CD8-positive, alpha-beta memory T cell (primary cell): Measurements from ENCODE around the gene MILR1. TPM values are rescaled to one million over a fixed set of nuclear protein-coding genes. Genes with fewer than 3 reads are reported as not detected.
"Not testable (repeated sequence)": the region's sequence is repeated elsewhere in the genome, so short reads cannot be mapped to it uniquely, and the experiment has no call there.

Experiments used
- CTCF ChIA-PET: fragments of 350-600 bp; sonication (Branson Sonifier 250); formaldehyde crosslinking; loops from one replicate; lab custom pipeline; 2021; ENCODE audit warnings: antibody characterized with exemption; lab: Charles Lee
- POLR2A ChIA-PET: fragments of 350-600 bp; sonication (Branson Sonifier 250); formaldehyde crosslinking; loops from one replicate; lab custom pipeline; 2021; ENCODE audit warnings: antibody characterized with exemption; lab: Charles Lee
- DNase-seq, 5 donors: peaks; one replicate each; pipeline versions ENCODE4 v3.0.0 to v3.0.0-alpha.2; 2020 to 2022; ENCODE audit warnings: mixed read lengths in 1 of 5
- H3K27ac ChIP-seq: one replicate; pipeline ENCODE4 v1.7.0; 2013; ENCODE audit warnings: low read depth, mild to moderate bottlenecking, low read length, moderate library complexity
- H3K27me3 ChIP-seq: 2 replicates; pipeline ENCODE4 v1.7.0; 2013; ENCODE audit warnings: low read length, mild to moderate bottlenecking; ENCODE audit not compliant: insufficient read depth, poor library complexity, severe bottlenecking
- H3K36me3 ChIP-seq: 2 replicates; pipeline ENCODE4 v1.7.0; 2013; ENCODE audit warnings: mild to moderate bottlenecking, low read length, moderate library complexity; ENCODE audit not compliant: insufficient read depth
- H3K4me1 ChIP-seq: 2 replicates; pipeline ENCODE4 v1.7.0; 2013; ENCODE audit warnings: mild to moderate bottlenecking, low read length, moderate library complexity; ENCODE audit not compliant: insufficient read depth
- H3K4me3 ChIP-seq: 2 replicates; pipeline ENCODE4 v1.7.0; 2013; ENCODE audit warnings: mild to moderate bottlenecking, low read length
- H3K9me3 ChIP-seq: 2 replicates; pipeline ENCODE4 v1.7.0; 2013; ENCODE audit warnings: mild to moderate bottlenecking, low read length
- H3K27ac Mint-ChIP-seq, 8 donors: one replicate each; pipeline ENCODE4 v1.8.0; 2020 to 2021; ENCODE audit warnings: mixed read lengths in 8 of 8, mild to moderate bottlenecking in 6 of 8, inconsistent platforms in 3 of 8, moderate library complexity in 3 of 8
- H3K27me3 Mint-ChIP-seq, 2 donors: one replicate each; pipeline ENCODE4 v1.8.0; 2020 to 2021; ENCODE audit warnings: mixed read lengths in 2 of 2, mild to moderate bottlenecking in 1 of 2, moderate library complexity in 1 of 2
- H3K36me3 Mint-ChIP-seq, 3 donors: one replicate each; pipeline ENCODE4 v1.8.0; 2020 to 2021; ENCODE audit warnings: mixed read lengths in 3 of 3, inconsistent platforms in 1 of 3, mild to moderate bottlenecking in 1 of 3
- H3K4me1 Mint-ChIP-seq, 3 donors: one replicate each; pipeline ENCODE4 v1.8.0; 2020 to 2021; ENCODE audit warnings: mixed read lengths in 3 of 3, inconsistent platforms in 1 of 3, mild to moderate bottlenecking in 1 of 3
- H3K4me3 Mint-ChIP-seq, 7 donors: one replicate each; pipeline ENCODE4 v1.8.0; 2020 to 2021; ENCODE audit warnings: mixed read lengths in 7 of 7, mild to moderate bottlenecking in 6 of 7, moderate library complexity in 4 of 7, inconsistent platforms in 2 of 7
- H3K9me3 Mint-ChIP-seq, 5 donors: one replicate each; pipeline ENCODE4 v1.8.0; 2020 to 2022; ENCODE audit warnings: mixed read lengths in 5 of 5, mild to moderate bottlenecking in 3 of 5, moderate library complexity in 2 of 5, inconsistent platforms in 1 of 5
- polyA plus RNA-seq: library from polyadenylated mRNA; unstranded; fragments of 300-500 nt; fragmentation: Illumina TruSeq; gene quantifications from one replicate; pipeline ENCODE4 v1.2.3, GENCODE V29; 2021
- total RNA-seq, 2 experiments: library from RNA; stranded (reverse); gene quantifications; one replicate each; pipeline ENCODE4 v1.2.3, GENCODE V29; 2021

The MILR1 gene
- total and polyA plus RNA-seq, 3 experiments from 2014 or later, result 0.66 to 0.69 TPM; not detected in 1

GRCh38 chr17:64460955-64461354 lies 12.0 kb downstream of the MILR1 start:
- peaks cover 13% of the 10 kb centered on the region for H3K4me1 ChIP-seq
- POLR2A ChIA-PET, result no interaction called here

GRCh38 chr17:64461788-64462187 lies 12.9 kb downstream of the MILR1 start:
- Mint-ChIP-seq H3K9me3 (no peaks in the 10 kb centered on the region), H3K36me3 (no peaks in the 10 kb centered on the region), H3K4me3 (no peak overlapping the region), H3K4me1 (peaks cover under 1 to 7% (median 4%) of the 10 kb centered on the region in 3 donors), H3K27ac (peak overlapping the region in 1 of 8 donors; percentile 77), H3K27me3 (peaks cover 6 to 28% of the 10 kb centered on the region in 2 donors)
- CTCF ChIA-PET, result no interaction called here
- Histone ChIP-seq H3K9me3 (no peaks in the 10 kb centered on the region), H3K27ac (no peak overlapping the region), H3K4me1 (peaks cover 6% of the 10 kb centered on the region), H3K27me3 (no peaks in the 10 kb centered on the region), H3K36me3 (no peaks in the 10 kb centered on the region), H3K4me3 (no peak overlapping the region)
- DNase-seq, result no peak
- POLR2A ChIA-PET, result no interaction called here

More at GRCh38 chr17:64460955-64461354, 12.0 kb downstream of the MILR1 start:
- no peak overlapping the region for H3K27ac Mint-ChIP-seq
- CTCF ChIA-PET, result no interaction called here
- no peaks in the 10 kb centered on the region for H3K27me3 ChIP-seq
- H3K9me3 Mint-ChIP-seq, result no peaks in the 10 kb centered on the region
- no peaks in the 10 kb centered on the region for H3K36me3 ChIP-seq
- H3K4me3 ChIP-seq, result no peak overlapping the region
- no peaks in the 10 kb centered on the region for H3K36me3 Mint-ChIP-seq
- no peak overlapping the region for H3K4me3 Mint-ChIP-seq
- no peak for DNase-seq
- H3K9me3 ChIP-seq, result no peaks in the 10 kb centered on the region
- peaks cover 9 to 13% (median 11%) of the 10 kb centered on the region in 3 donors for H3K4me1 Mint-ChIP-seq
- H3K27ac ChIP-seq, result no peak overlapping the region
- H3K27me3 Mint-ChIP-seq, result peaks cover 4 to 21% of the 10 kb centered on the region in 2 donors

GRCh38 chr17:64466019-64466735 lies 17.3 kb downstream of the MILR1 start:
- Histone ChIP-seq H3K4me1 (no peaks in the 10 kb centered on the region), H3K27me3 (no peaks in the 10 kb centered on the region), H3K4me3 (no peak overlapping the region), H3K27ac (no peak overlapping the region), H3K9me3 (no peaks in the 10 kb centered on the region), H3K36me3 (no peaks in the 10 kb centered on the region)
- H3K4me3 Mint-ChIP-seq, result no peak overlapping the region
- H3K27me3 Mint-ChIP-seq, result peaks cover 9 to 25% of the 10 kb centered on the region in 2 donors
- H3K36me3 Mint-ChIP-seq, result no peaks in the 10 kb centered on the region
- no peaks in the 10 kb centered on the region for H3K9me3 Mint-ChIP-seq
- CTCF ChIA-PET, result no interaction called here
- POLR2A ChIA-PET, result no interaction called here
- DNase-seq, result no peak
- H3K27ac Mint-ChIP-seq, result no peak overlapping the region
- no peaks in the 10 kb centered on the region for H3K4me1 Mint-ChIP-seq

- H3K27ac ChIP-seq, H3K4me1 ChIP-seq, H3K4me1 Mint-ChIP-seq, H3K27me3 ChIP-seq, POLR2A ChIA-PET, H3K4me3 Mint-ChIP-seq, CTCF ChIA-PET, H3K9me3 Mint-ChIP-seq, DNase-seq, H3K4me3 ChIP-seq, H3K9me3 ChIP-seq, H3K36me3 ChIP-seq, H3K36me3 Mint-ChIP-seq, H3K27ac Mint-ChIP-seq: not testable (repeated sequence)
- peaks cover 9 to 22% of the 10 kb centered on the region in 2 donors for H3K27me3 Mint-ChIP-seq
Measured at GRCh38 chr17:64466834-64467233, 17.9 kb downstream of the MILR1 start.

- H3K4me1 ChIP-seq, result no peaks in the 10 kb centered on the region
- H3K9me3 Mint-ChIP-seq, result no peaks in the 10 kb centered on the region
- no peaks in the 10 kb centered on the region for H3K4me1 Mint-ChIP-seq
- CTCF ChIA-PET, result interaction anchor here (0.7 kb wide), 1 partner anchor 266 kb away, joined by 3 read pairs; no protein-coding TSS in a partner anchor
- H3K27me3 ChIP-seq, result no peaks in the 10 kb centered on the region
- POLR2A ChIA-PET, result no interaction called here
- DNase-seq, result no peak
- no peak overlapping the region for H3K27ac ChIP-seq
- no peak overlapping the region for H3K4me3 ChIP-seq
- H3K4me3 Mint-ChIP-seq, result no peak overlapping the region
- H3K36me3 Mint-ChIP-seq, result no peaks in the 10 kb centered on the region
- H3K9me3 ChIP-seq, result no peaks in the 10 kb centered on the region
- no peaks in the 10 kb centered on the region for H3K36me3 ChIP-seq
- no peak overlapping the region for H3K27ac Mint-ChIP-seq
- peaks cover 6 to 10% of the 10 kb centered on the region in 2 donors for H3K27me3 Mint-ChIP-seq
Measured at GRCh38 chr17:64470625-64471024, 21.7 kb downstream of the MILR1 start.

- peaks cover 0 to under 1% (median 0%) of the 10 kb centered on the region in 3 donors for H3K36me3 Mint-ChIP-seq
- H3K4me1 Mint-ChIP-seq, result no peaks in the 10 kb centered on the region
- CTCF ChIA-PET, result no interaction called here
- no peak overlapping the region for H3K4me3 ChIP-seq
- POLR2A ChIA-PET, result no interaction called here
- no peak overlapping the region for H3K4me3 Mint-ChIP-seq
- no peaks in the 10 kb centered on the region for H3K36me3 ChIP-seq
- DNase-seq, result no peak
- H3K4me1 ChIP-seq, result no peaks in the 10 kb centered on the region
- H3K27me3 Mint-ChIP-seq, result peaks cover 2 to 6% of the 10 kb centered on the region in 2 donors
- H3K9me3 ChIP-seq, result no peaks in the 10 kb centered on the region
- H3K27ac Mint-ChIP-seq, result peak overlapping the region in 1 of 8 donors; percentile 40
- H3K9me3 Mint-ChIP-seq, result no peaks in the 10 kb centered on the region
- H3K27ac ChIP-seq, result no peak overlapping the region
- H3K27me3 ChIP-seq, result no peaks in the 10 kb centered on the region
Measured at GRCh38 chr17:64471440-64471839, 22.5 kb downstream of the MILR1 start.

GRCh38 chr17:64472564-64472963 lies 23.6 kb downstream of the MILR1 start:
- Histone ChIP-seq H3K27ac (no peak overlapping the region), H3K4me3 (no peak overlapping the region), H3K4me1 (no peaks in the 10 kb centered on the region), H3K36me3 (no peaks in the 10 kb centered on the region), H3K9me3 (no peaks in the 10 kb centered on the region), H3K27me3 (no peaks in the 10 kb centered on the region)
- ChIA-PET CTCF (no interaction called here), POLR2A (no interaction called here)
- no peak for DNase-seq
- Mint-ChIP-seq H3K4me3 (no peak overlapping the region), H3K36me3 (peaks cover 0 to 8% (median 0%) of the 10 kb centered on the region in 3 donors), H3K27ac (peak overlapping the region in 1 of 8 donors; percentile 66), H3K4me1 (peaks cover 0 to 2% (median 0%) of the 10 kb centered on the region in 3 donors), H3K9me3 (no peaks in the 10 kb centered on the region), H3K27me3 (peaks cover 0 to 2% of the 10 kb centered on the region in 2 donors)

GRCh38 chr17:64477849-64478248 lies 28.9 kb downstream of the MILR1 start:
- Histone ChIP-seq H3K27me3 (no peaks in the 10 kb centered on the region), H3K9me3 (no peaks in the 10 kb centered on the region), H3K4me3 (no peak overlapping the region), H3K4me1 (no peaks in the 10 kb centered on the region), H3K27ac (no peak overlapping the region), H3K36me3 (peaks cover 5% of the 10 kb centered on the region)
- H3K9me3 Mint-ChIP-seq, result no peaks in the 10 kb centered on the region
- peaks cover 1 to 37% (median 3%) of the 10 kb centered on the region in 3 donors for H3K36me3 Mint-ChIP-seq
- no peak for DNase-seq
- peaks cover 0 to 6% (median 5%) of the 10 kb centered on the region in 3 donors for H3K4me1 Mint-ChIP-seq
- no peaks in the 10 kb centered on the region for H3K27me3 Mint-ChIP-seq
- no peak overlapping the region for H3K4me3 Mint-ChIP-seq
- POLR2A ChIA-PET, result no interaction called here
- CTCF ChIA-PET, result interaction anchor here (1.3 kb wide), 1 partner anchor 57 kb away, joined by 3 read pairs; no protein-coding TSS in a partner anchor
- peak overlapping the region in 1 of 8 donors; percentile 54 for H3K27ac Mint-ChIP-seq
